Measurements from ENCODE around the gene PNPO.

The PNPO gene

DNA sequence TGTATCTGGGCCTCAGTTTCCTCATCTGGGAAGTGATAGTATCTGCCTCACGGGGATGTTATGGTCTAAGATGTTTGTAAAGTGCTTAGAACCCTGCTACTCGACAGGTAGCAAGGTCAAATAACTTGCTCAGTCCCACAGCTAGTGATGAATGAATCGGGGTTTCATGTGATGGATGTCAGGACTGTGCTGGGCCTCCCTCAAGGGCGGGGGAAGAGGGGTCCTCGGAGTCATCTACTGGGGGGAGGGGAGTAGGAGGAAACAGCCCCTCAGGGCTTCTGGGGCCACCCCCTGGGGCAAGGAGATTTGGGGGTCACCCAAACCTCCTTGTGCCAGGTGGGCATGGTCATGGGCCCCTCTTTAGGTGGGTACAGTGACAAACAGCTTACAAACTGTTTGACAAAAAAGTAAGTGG lies 732 bp downstream of the PNPO start:
- peak overlapping the region; percentile 88 for H3K4me3 ChIP-seq (replicated peaks; ENCODE audit: low read depth, low read length)
- no peak for TF ChIP-seq CTCF (IDR thresholded peaks at IDR 0.05; ENCODE audit: low read depth, low read length, missing control alignments)
- DNase-seq (ENCODE audit: extremely low read depth, low read depth), result no peak

GRCh38 chr17:47942568-47942967 lies 1.2 kb downstream of the PNPO start:
- TF ChIP-seq CTCF (IDR thresholded peaks at IDR 0.05; ENCODE audit: low read depth, low read length, missing control alignments), result no peak
- no peak for DNase-seq (ENCODE audit: extremely low read depth, low read depth)
- peak overlapping the region; percentile 88 for H3K4me3 ChIP-seq (replicated peaks; ENCODE audit: low read depth, low read length)

DNA sequence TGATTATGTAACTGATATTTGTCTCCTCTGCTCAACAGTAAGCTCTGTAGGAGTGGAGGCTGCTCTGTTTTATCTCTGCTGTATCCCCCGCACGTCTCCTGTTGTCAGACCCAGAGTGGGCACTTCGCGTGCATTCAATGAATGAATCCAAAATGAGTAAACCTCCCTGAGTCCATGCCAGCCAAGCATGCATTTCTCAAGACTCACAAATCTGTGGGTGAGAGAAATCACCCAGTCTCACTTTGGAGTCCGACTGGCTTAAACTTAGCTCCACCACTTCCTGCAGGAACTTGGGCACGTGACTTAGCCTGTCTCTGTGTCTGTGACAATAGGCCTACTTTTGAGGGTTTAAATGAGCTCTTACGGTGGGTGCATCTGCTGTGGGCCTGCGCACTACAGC lies 3.7 kb downstream of the PNPO start:
- DNase-seq (ENCODE audit: extremely low read depth, low read depth), result no peak
- no peak for TF ChIP-seq CTCF (IDR thresholded peaks at IDR 0.05; ENCODE audit: low read depth, low read length, missing control alignments)
- no peak overlapping the region for H3K4me3 ChIP-seq (replicated peaks; ENCODE audit: low read depth, low read length)

- no peak overlapping the region for H3K4me3 ChIP-seq (replicated peaks; ENCODE audit: low read depth, low read length)
- no peak for DNase-seq (ENCODE audit: extremely low read depth, low read depth)
- no peak for TF ChIP-seq CTCF (IDR thresholded peaks at IDR 0.05; ENCODE audit: low read depth, low read length, missing control alignments)
Measured at GRCh38 chr17:47945529-47946508, 4.4 kb downstream of the PNPO start.

- no peak for TF ChIP-seq CTCF (IDR thresholded peaks at IDR 0.05; ENCODE audit: low read depth, low read length, missing control alignments)
- no peak overlapping the region for H3K4me3 ChIP-seq (replicated peaks; ENCODE audit: low read depth, low read length)
- DNase-seq (ENCODE audit: extremely low read depth, low read depth), result no peak
Measured at GRCh38 chr17:47946516-47946915, 5.1 kb downstream of the PNPO start.

DNA sequence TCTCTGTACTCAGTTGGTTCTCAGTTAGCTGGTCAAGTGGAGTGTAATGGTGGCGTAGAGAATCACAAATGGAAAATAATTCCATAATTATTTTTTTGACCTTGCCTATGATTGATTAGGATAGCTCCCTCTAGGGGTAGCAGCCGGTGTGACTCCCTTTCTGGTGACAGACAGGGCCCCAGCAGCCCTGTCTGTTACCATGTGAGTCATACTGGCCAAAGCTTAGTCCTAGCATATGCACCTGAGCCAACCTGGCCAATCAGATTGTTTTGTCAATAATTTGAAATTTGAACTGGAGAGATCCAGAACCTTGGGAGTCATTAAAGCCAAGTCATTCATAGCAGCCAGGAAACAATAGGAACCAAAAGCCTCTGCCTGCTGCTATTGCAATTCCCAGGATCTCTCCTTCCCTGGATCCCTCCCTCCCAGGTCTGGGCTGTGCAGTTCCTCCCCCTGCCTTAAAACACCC lies 5.6 kb downstream of the PNPO start:
- peak; percentile 53 for DNase-seq (ENCODE audit: extremely low read depth, low read depth)
- peak; percentile 87 for TF ChIP-seq CTCF (IDR thresholded peaks at IDR 0.05; ENCODE audit: low read depth, low read length, missing control alignments)
- H3K4me3 ChIP-seq (replicated peaks; ENCODE audit: low read depth, low read length), result no peak overlapping the region
